ENCODE measurements around the gene LAMP2. TPM values are rescaled to one million over a fixed set of nuclear protein-coding genes. Genes with fewer than 3 reads are reported as not detected.

LAMP2 gene
- polyA plus RNA-seq, 1 experiment, result 70.7 TPM

GRCh38 chrX:120450163-120450562 lies 18.9 kb downstream of the LAMP2 start:
- Histone ChIP-seq H3K4me3 (ENCODE audit: low read depth, low read length) (no peak overlapping the region), H3K27me3 (ENCODE audit: control insufficient read depth, insufficient read depth, low read length) (no peaks in the 10 kb centered on the region), H3K36me3 (ENCODE audit: control insufficient read depth, insufficient read depth, low read length) (no peaks in the 10 kb centered on the region)
- ChIA-PET CTCF (no interaction called here), POLR2A (no interaction called here)
- DNase-seq (ENCODE audit: low read depth), result no peak
- TF ChIP-seq, protein P1, sequence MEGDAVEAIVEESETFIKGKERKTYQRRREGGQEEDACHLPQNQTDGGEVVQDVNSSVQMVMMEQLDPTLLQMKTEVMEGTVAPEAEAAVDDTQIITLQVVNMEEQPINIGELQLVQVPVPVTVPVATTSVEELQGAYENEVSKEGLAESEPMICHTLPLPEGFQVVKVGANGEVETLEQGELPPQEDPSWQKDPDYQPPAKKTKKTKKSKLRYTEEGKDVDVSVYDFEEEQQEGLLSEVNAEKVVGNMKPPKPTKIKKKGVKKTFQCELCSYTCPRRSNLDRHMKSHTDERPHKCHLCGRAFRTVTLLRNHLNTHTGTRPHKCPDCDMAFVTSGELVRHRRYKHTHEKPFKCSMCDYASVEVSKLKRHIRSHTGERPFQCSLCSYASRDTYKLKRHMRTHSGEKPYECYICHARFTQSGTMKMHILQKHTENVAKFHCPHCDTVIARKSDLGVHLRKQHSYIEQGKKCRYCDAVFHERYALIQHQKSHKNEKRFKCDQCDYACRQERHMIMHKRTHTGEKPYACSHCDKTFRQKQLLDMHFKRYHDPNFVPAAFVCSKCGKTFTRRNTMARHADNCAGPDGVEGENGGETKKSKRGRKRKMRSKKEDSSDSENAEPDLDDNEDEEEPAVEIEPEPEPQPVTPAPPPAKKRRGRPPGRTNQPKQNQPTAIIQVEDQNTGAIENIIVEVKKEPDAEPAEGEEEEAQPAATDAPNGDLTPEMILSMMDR (IDR thresholded peaks at IDR 0.05; ENCODE audit: insufficient read depth, low read depth, low read length), result peak; percentile 15; the same call in 1 of the 2 replicates

GRCh38 chrX:120446498-120446897 lies 22.6 kb downstream of the LAMP2 start:
- POLR2A ChIA-PET, result no interaction called here
- no peaks in the 10 kb centered on the region for H3K36me3 ChIP-seq (ENCODE audit: control insufficient read depth, insufficient read depth, low read length)
- H3K4me3 ChIP-seq (ENCODE audit: low read depth, low read length), result no peak overlapping the region
- CTCF ChIA-PET, result interaction anchor here (0.7 kb wide), 2 partner anchors 11 to 83 kb away, joined by 3 read pairs; no protein-coding TSS in a partner anchor
- H3K27me3 ChIP-seq (ENCODE audit: control insufficient read depth, insufficient read depth, low read length), result no peaks in the 10 kb centered on the region
- TF ChIP-seq, protein P1 (IDR thresholded peaks at IDR 0.05; ENCODE audit: insufficient read depth, low read depth, low read length), result no peak
- DNase-seq (ENCODE audit: low read depth), result peak; percentile 31

DNA sequence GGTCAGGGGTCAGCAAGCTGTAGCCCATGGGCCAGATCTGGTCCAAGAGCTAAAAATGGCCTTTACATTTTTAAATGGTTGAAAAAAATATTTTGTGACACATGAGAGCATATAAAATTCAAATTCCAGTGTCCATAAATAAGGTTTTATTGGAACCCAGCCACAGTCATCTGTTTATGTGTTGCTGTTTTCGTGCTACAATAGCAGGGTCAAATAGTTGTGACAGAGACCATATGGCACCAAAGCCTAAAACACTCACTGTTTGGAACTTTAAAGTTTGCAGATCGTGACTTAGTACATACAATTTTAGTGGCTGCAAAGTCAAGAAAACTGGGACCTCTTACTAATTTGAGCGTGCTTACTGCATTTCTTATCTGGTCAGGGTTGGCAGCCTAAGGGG lies 29.2 kb downstream of the LAMP2 start:
- no peak for DNase-seq (ENCODE audit: low read depth)
- Histone ChIP-seq H3K27me3 (ENCODE audit: control insufficient read depth, insufficient read depth, low read length) (no peaks in the 10 kb centered on the region), H3K36me3 (ENCODE audit: control insufficient read depth, insufficient read depth, low read length) (no peaks in the 10 kb centered on the region), H3K4me3 (ENCODE audit: low read depth, low read length) (no peak overlapping the region)
- ChIA-PET POLR2A (no interaction called here), CTCF (no interaction called here)
- TF ChIP-seq, protein P1 (IDR thresholded peaks at IDR 0.05; ENCODE audit: insufficient read depth, low read depth, low read length), result no peak

- TF ChIP-seq, protein P1 (IDR thresholded peaks at IDR 0.05; ENCODE audit: insufficient read depth, low read depth, low read length), result no peak
- DNase-seq (ENCODE audit: low read depth), result no peak
- H3K4me3 ChIP-seq (ENCODE audit: low read depth, low read length), result no peak overlapping the region
- H3K27me3 ChIP-seq (ENCODE audit: control insufficient read depth, insufficient read depth, low read length), result no peaks in the 10 kb centered on the region
- ChIA-PET CTCF (no interaction called here), POLR2A (no interaction called here)
- H3K36me3 ChIP-seq (ENCODE audit: control insufficient read depth, insufficient read depth, low read length), result no peaks in the 10 kb centered on the region
Observed at GRCh38 chrX:120429776-120430540, 39.1 kb downstream of the LAMP2 start.

GRCh38 chrX:120428309-120428708 lies 40.8 kb downstream of the LAMP2 start:
- POLR2A ChIA-PET, result no interaction called here
- H3K4me3 ChIP-seq (ENCODE audit: low read depth, low read length), result no peak overlapping the region
- TF ChIP-seq, protein P1 (IDR thresholded peaks at IDR 0.05; ENCODE audit: insufficient read depth, low read depth, low read length), result no peak
- no peaks in the 10 kb centered on the region for H3K27me3 ChIP-seq (ENCODE audit: control insufficient read depth, insufficient read depth, low read length)
- H3K36me3 ChIP-seq (ENCODE audit: control insufficient read depth, insufficient read depth, low read length), result no peaks in the 10 kb centered on the region
- CTCF ChIA-PET, result interaction anchor here (1.0 kb wide), 1 partner anchor 214 kb away, joined by 3 read pairs; no protein-coding TSS in a partner anchor
- no peak for DNase-seq (ENCODE audit: low read depth)
